ENCODE data around the gene RPL5.
"Not testable (repeated sequence)": the region's sequence is repeated elsewhere in the genome, so short reads cannot be mapped to it uniquely, and the experiment has no call there.

The RPL5 gene

DNA sequence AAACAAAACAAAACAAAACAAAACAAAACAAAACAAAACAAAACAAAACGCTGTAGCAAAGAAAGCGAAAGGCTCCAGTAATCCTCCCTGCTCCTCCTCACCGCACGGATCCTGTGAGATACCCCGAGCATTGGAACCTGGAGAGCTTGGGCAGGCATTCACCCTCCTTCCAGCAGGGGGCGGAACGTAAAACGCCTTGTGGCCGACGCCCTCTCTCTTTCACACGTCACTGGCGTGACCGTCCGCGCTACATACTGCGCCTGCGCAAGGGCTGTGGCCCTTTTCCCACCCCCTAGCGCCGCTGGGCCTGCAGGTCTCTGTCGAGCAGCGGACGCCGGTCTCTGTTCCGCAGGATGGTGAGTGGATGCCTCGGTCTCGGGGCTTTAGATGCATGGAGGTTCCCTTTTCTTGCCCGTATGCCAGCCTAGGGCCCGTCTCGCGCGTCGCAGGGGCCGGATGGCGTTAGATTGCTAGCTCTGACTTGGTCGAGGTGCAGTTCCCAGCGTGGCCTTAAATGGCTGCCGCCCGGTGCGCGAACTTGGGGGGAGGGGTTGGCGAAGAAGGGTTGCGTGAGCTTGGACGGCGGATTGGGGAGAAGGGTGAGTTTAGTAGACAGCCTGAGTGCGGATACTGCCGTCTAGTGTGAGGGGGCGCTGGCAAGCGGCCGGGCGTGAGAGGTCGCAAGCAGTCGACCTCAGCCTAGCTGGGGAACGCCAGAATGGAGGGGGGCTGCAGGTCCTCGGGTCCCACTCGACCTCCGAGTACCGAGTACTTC is at the start of gene RPL5:
RPL5 (plus strand) TSS at position 279 of the 775 bp plus-strand sequence; CDS start at position 354, 75 bp downstream.
- H3K4me3 ChIP-seq (ENCODE audit: low read length) = peak within 1 kb of the TSS; percentile 96
- no CpG with 5 or more reads among the region's 57 CpGs for WGBS (ENCODE audit: insufficient coverage, insufficient read length)
- no peaks in the 10 kb centered on the region; the same call in 1 of the 2 replicates for H3K4me1 ChIP-seq (ENCODE audit: control insufficient read depth, insufficient read depth, low read length)
- no peaks in the 10 kb centered on the region for H3K9me3 ChIP-seq (ENCODE audit: control insufficient read depth, insufficient read depth, low read length)
- peak; percentile 98 for DNase-seq (ENCODE audit: low read depth, low spot score)
- H3K27ac ChIP-seq (ENCODE audit: low read length) = no peak within 1 kb of the TSS
- no peaks in the 10 kb centered on the region for H3K27me3 ChIP-seq (ENCODE audit: control insufficient read depth, insufficient read depth, low read length)
- H3K36me3 ChIP-seq (ENCODE audit: control insufficient read depth, insufficient read depth, low read length) = peaks cover 22% of the 10 kb centered on the region; the same call in 1 of the 2 replicates

DNA sequence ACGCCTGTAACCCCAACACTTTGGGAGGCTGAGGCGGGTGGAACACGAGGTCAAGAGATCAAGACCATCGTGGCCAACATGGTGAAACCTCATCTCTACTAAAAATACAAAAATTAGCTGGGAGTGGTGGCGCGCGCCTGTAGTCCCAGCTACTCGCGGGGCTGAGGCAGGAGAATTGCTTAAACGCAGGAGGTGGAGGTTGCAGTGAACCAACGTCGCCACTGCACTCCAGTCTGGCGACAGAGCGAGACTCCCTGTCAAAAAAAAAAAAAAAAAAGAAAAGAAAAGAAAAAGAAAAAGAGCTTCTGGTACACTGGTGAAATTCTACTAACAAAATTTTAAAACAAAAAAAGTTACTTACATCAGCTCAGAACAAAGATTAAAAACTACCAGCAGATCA is 48.3 kb upstream of the RPL5 start:
- not testable (repeated sequence) for H3K36me3 ChIP-seq (ENCODE audit: control insufficient read depth, insufficient read depth, low read length); H3K4me1 ChIP-seq (ENCODE audit: control insufficient read depth, insufficient read depth, low read length); H3K9me3 ChIP-seq (ENCODE audit: control insufficient read depth, insufficient read depth, low read length); H3K4me3 ChIP-seq (ENCODE audit: low read length); H3K27ac ChIP-seq (ENCODE audit: low read length); H3K27me3 ChIP-seq (ENCODE audit: control insufficient read depth, insufficient read depth, low read length); DNase-seq (ENCODE audit: low read depth, low spot score)
- WGBS (ENCODE audit: insufficient coverage, insufficient read length) = no CpG with 5 or more reads among the region's 14 CpGs

DNA sequence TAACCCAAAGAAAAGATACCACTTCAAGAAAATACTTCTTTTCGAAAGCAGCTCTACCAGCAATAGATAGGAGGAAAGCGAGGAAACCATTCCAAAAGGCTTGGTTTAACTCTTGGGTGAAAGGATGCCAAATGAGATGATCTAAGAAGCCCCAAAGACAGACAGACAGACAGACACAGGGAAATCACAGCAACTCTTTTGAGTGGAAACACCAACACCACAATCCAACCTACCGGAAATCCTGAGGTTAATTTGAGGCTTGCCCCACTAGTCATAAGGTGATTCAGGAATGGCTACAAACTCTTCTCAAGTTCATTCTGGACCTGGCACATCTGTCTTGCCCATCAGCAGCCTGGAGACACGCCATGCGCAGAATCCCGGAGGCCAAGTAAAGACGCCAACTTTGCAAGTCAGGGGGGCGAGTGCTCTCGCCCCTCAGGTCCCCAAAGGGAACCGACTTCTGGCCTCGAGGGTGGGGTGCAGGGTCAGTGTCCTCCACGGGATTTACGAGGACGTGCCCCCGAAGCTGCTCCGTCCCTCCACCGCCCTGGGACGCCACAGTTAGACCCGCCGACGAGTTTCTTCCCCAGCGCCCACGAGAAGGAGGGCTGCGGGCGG is 47.7 kb upstream of the RPL5 start:
- Histone ChIP-seq H3K4me1 (ENCODE audit: control insufficient read depth, insufficient read depth, low read length) (0 out of 2 replicates have a peak, but pooled peaks cover 1% of the 10 kb centered on the region), H3K27ac (ENCODE audit: low read length) (no peak overlapping the region), H3K36me3 (ENCODE audit: control insufficient read depth, insufficient read depth, low read length) (no peaks in the 10 kb centered on the region), H3K27me3 (ENCODE audit: control insufficient read depth, insufficient read depth, low read length) (no peaks in the 10 kb centered on the region), H3K4me3 (ENCODE audit: low read length) (peak overlapping the region; percentile 85; the same call in 1 of the 2 replicates), H3K9me3 (ENCODE audit: control insufficient read depth, insufficient read depth, low read length) (no peaks in the 10 kb centered on the region)
- WGBS (ENCODE audit: insufficient coverage, insufficient read length) = no CpG with 5 or more reads among the region's 25 CpGs
- DNase-seq (ENCODE audit: low read depth, low spot score) = no peak

DNA sequence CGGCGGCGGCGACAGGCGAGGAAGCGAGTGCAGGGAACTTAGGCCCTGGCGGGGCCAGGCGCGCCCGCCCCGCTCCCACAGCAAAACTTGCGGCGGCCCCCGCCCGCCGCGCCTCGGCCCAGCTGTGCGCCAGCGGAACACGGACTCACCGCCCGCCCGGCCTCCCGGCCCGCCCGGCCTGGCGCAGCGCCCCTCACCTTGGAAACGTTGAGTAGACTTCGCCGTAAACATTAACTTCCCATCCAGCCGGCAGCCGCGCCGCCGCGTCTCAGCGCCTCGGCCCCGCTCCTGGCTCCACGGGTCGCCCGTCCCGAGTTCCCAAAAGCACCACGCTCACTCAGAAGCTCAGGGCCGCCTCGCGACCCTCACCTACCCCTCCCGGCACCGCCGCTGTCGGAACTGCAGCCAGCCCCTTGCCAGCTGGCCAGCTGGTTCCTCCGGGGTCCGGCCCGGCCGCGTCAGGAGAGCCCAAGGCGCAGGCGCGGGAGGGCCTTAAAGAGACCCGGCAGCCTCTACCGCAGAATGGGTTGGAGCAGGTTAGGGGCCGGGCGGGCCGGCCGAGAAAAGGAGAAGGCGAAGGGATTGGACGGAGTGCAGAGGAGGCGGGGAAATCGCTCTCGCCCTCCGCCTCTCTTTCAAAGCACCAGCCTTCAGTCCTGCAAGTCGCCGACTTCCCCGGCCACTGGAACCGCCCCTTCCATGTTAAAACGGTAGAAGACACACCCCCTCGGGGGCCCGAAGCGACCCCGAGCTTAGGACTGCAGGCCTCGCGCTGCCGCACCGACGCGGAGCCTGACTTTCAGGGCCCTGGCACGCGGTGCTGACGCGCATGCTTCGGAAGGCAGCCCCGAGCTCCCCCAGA is 47.0 kb upstream of the RPL5 start, which contains the start of gene EVI5:
EVI5 (minus strand) TSS at position 470 of the 862 bp plus-strand sequence. CDS start 48,562 bp downstream, outside the sequence.
- Histone ChIP-seq H3K4me3 (ENCODE audit: low read length) (peak within 1 kb of the TSS; percentile 85), H3K9me3 (ENCODE audit: control insufficient read depth, insufficient read depth, low read length) (no peaks in the 10 kb centered on the region), H3K27me3 (ENCODE audit: control insufficient read depth, insufficient read depth, low read length) (no peaks in the 10 kb centered on the region), H3K36me3 (ENCODE audit: control insufficient read depth, insufficient read depth, low read length) (no peaks in the 10 kb centered on the region), H3K27ac (ENCODE audit: low read length) (no peak within 1 kb of the TSS), H3K4me1 (ENCODE audit: control insufficient read depth, insufficient read depth, low read length) (0 out of 2 replicates have a peak, but pooled peaks cover 1% of the 10 kb centered on the region)
- DNase-seq (ENCODE audit: low read depth, low spot score) = peak; percentile 93
- no CpG with 5 or more reads among the region's 94 CpGs for WGBS (ENCODE audit: insufficient coverage, insufficient read length)

DNA sequence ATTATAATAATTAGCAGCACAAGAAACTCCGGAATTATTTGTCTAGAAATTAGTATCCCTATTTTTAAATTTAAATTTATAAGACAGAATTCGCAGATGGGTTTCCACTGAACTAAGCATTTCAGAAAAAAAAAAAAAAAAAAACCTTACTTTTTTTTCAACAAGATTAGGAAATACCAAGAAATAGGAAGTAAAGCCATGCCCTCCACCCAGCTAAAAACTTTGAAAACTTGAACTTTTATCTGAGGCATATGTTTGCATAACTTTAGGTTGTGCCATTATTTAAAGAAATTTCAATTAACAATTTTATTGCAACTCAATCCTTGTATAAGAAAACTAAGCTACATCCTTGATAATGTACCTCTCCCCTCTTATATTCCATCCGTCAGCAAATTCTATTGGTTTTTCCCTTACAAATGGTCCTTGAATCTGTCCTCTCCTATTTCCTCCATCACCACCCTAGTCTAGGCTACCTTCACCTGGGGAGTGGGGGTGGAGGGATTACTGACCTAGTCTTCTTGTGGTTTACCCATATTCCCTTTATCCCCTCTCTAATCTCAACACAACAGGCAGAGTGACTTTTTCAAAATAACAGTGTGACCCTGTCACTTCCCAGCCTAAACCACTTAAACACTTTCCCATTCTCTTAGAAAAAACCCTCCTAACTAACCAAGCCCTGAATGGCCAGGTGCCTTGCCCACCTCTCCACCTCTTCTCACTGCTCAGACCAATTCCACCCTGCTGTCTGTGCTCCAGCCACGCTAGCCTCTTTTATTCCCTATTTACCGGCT is 45.5 kb upstream of the RPL5 start:
- no peaks in the 10 kb centered on the region for H3K36me3 ChIP-seq (ENCODE audit: control insufficient read depth, insufficient read depth, low read length)
- WGBS (ENCODE audit: insufficient coverage, insufficient read length) = no CpG with 5 or more reads among the region's 5 CpGs
- H3K4me3 ChIP-seq (ENCODE audit: low read length) = no peak overlapping the region
- DNase-seq (ENCODE audit: low read depth, low spot score) = no peak
- H3K27me3 ChIP-seq (ENCODE audit: control insufficient read depth, insufficient read depth, low read length) = no peaks in the 10 kb centered on the region
- 0 out of 2 replicates have a peak, but pooled peaks cover 1% of the 10 kb centered on the region for H3K4me1 ChIP-seq (ENCODE audit: control insufficient read depth, insufficient read depth, low read length)
- H3K9me3 ChIP-seq (ENCODE audit: control insufficient read depth, insufficient read depth, low read length) = no peaks in the 10 kb centered on the region
- no peak overlapping the region for H3K27ac ChIP-seq (ENCODE audit: low read length)

DNA sequence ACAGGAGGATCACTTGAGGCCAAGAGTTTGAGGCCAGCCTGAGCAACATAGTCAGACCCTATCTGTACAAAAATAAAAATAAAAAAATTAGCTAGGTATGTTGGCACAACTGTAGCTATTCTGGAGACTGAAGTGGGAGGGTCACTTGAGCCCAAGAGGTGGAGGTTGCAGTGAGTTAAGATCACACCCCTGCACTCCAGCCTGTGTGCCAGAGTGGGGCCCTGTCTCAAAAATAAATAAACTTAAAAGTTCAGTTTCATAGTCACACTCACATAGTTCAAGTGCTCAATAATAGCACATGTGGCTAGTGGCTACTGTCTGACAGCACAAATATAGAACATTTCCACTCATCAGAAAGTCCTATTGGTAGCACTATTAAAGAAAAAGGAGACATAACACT is 41.8 kb upstream of the RPL5 start:
- Histone ChIP-seq H3K27ac (ENCODE audit: low read length) (no peak overlapping the region), H3K4me1 (ENCODE audit: control insufficient read depth, insufficient read depth, low read length) (no peaks in the 10 kb centered on the region), H3K4me3 (ENCODE audit: low read length) (no peak overlapping the region), H3K36me3 (ENCODE audit: control insufficient read depth, insufficient read depth, low read length) (no peaks in the 10 kb centered on the region), H3K9me3 (ENCODE audit: control insufficient read depth, insufficient read depth, low read length) (no peaks in the 10 kb centered on the region), H3K27me3 (ENCODE audit: control insufficient read depth, insufficient read depth, low read length) (no peaks in the 10 kb centered on the region)
- no peak for DNase-seq (ENCODE audit: low read depth, low spot score)

DNA sequence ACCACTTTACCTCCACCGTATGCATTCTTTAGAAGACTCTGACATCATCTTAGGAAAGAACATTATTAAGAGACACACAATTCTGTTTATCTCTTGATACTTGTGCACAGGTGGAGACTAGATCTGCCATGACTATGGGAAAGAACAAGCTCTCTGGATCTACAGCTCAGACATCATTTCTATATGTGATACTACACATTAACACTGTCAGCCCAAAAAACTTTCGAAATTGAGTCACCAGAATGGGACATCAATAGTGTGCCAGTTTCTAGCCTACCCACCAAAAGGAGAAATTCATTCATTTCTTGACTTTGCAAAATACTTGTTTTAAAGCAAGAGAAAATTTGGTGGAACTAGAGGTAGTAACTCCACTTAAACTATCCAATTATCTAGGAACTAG is 41.0 kb upstream of the RPL5 start:
- no peak for DNase-seq (ENCODE audit: low read depth, low spot score)
- no peaks in the 10 kb centered on the region for H3K36me3 ChIP-seq (ENCODE audit: control insufficient read depth, insufficient read depth, low read length)
- H3K27me3 ChIP-seq (ENCODE audit: control insufficient read depth, insufficient read depth, low read length) = no peaks in the 10 kb centered on the region
- H3K4me3 ChIP-seq (ENCODE audit: low read length) = no peak overlapping the region
- no peak overlapping the region for H3K27ac ChIP-seq (ENCODE audit: low read length)
- no CpG with 5 or more reads among the region's 2 CpGs for WGBS (ENCODE audit: insufficient coverage, insufficient read length)
- H3K4me1 ChIP-seq (ENCODE audit: control insufficient read depth, insufficient read depth, low read length) = no peaks in the 10 kb centered on the region
- no peaks in the 10 kb centered on the region for H3K9me3 ChIP-seq (ENCODE audit: control insufficient read depth, insufficient read depth, low read length)

DNA sequence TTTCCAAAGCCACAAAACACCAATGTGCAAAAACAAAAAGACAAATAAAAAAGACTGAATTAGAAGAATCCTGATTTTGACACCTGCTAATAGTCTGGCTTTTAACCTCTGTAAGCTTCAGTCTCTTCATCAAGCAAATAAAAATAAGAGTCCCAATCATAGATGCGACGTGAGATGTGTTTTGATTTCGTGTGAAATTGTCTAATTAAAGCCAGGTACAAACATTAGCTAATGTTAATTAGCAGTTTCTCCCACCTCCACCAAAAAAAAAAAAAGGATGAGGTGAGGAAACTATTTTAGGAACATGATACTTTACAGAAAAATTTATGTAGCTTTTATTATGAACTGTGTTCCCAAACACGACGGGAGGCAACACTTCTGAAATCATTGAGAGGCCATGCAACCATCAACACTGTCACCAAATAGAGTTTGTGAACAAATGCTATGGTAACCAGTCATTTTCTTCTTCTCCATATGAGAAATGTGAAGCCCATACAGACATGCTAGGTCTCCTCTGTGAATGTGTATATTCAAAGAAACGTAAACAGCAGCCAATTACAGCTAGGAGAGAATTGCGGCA is 40.3 kb upstream of the RPL5 start:
- H3K9me3 ChIP-seq (ENCODE audit: control insufficient read depth, insufficient read depth, low read length) = no peaks in the 10 kb centered on the region
- H3K36me3 ChIP-seq (ENCODE audit: control insufficient read depth, insufficient read depth, low read length) = no peaks in the 10 kb centered on the region
- H3K27me3 ChIP-seq (ENCODE audit: control insufficient read depth, insufficient read depth, low read length) = no peaks in the 10 kb centered on the region
- no peak overlapping the region for H3K4me3 ChIP-seq (ENCODE audit: low read length)
- H3K27ac ChIP-seq (ENCODE audit: low read length) = no peak overlapping the region
- no peak for DNase-seq (ENCODE audit: low read depth, low spot score)
- no CpG with 5 or more reads among the region's 7 CpGs for WGBS (ENCODE audit: insufficient coverage, insufficient read length)
- H3K4me1 ChIP-seq (ENCODE audit: control insufficient read depth, insufficient read depth, low read length) = no peaks in the 10 kb centered on the region

DNA sequence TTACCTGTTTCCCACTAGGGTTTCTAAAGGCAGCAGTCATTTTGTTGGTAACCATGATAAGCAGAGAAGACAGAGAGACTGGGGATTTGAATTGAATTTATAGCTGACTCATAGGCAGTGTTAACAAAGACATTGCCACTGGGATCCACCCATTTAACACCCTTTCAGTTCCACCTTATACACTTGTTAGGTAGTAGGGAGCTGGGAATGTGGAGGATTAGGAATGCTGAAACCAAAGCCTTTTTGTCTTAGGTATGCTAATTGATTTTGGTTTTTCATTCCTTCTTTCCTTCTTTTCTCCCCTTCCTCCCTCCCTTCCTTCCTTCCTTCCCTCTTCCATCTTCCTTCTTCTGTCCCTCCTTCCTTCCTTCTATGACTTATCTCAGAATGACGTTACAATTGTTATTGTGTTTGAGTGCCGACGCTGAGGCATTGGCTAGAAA is 39.5 kb upstream of the RPL5 start:
- no peak overlapping the region for H3K27ac ChIP-seq (ENCODE audit: low read length)
- DNase-seq (ENCODE audit: low read depth, low spot score) = no peak
- WGBS (ENCODE audit: insufficient coverage, insufficient read length) = no CpG with 5 or more reads among the region's 3 CpGs

More for the DNA sequence above, 39.5 kb upstream of the RPL5 start:
- no peak overlapping the region for H3K4me3 ChIP-seq (ENCODE audit: low read length)
- no peaks in the 10 kb centered on the region for H3K4me1 ChIP-seq (ENCODE audit: control insufficient read depth, insufficient read depth, low read length)
- no peaks in the 10 kb centered on the region for H3K9me3 ChIP-seq (ENCODE audit: control insufficient read depth, insufficient read depth, low read length)
- no peaks in the 10 kb centered on the region for H3K36me3 ChIP-seq (ENCODE audit: control insufficient read depth, insufficient read depth, low read length)
- H3K27me3 ChIP-seq (ENCODE audit: control insufficient read depth, insufficient read depth, low read length) = no peaks in the 10 kb centered on the region

Measured in iPS DF 6.9 (cell line).